ENCODE measurements around the gene ANAPC2. TPM values are rescaled to one million over a fixed set of nuclear protein-coding genes. Genes with fewer than 3 reads are reported as not detected.

The ANAPC2 gene
- polyA plus RNA-seq, 3 donors, result 1.9 to 76.8 (median 2.0) TPM

DNA sequence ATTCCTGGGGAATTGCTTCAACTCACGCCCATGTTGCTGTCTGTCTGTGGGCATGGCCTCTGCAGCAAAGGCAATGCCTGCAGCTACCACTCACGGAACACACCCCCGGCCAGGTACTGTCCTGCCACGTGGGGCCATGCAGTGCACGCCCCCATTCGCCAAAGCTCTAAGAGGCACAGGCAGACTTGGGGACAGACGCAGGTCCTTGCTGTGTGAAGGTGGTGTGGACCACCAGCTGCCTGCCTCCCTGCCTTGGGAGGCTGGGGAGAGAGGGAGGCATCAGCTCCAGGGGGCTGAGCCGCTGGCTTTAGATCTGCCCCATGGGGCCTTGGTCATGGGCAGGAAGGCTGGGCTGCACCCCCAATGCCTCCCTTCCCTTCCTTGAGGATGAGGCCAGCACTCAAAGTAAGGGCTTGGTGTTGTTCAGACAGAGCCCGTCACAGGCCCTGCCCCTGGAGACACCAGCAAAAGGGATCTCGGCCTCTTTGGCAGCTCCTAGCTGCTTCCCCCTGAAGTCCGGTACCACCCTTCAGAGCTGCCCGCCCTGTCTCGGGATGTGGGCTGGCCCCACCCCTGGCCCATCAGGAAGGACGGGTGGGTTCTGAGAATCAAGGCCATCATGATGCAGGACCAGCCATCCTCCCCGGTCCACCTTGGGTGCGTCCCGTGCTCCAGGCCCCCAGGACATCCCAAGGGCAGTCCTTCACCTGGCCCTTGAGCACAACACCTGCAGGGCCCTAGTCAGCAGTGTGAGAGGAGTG is 47.1 kb downstream of the ANAPC2 start:
- peaks cover 48 to 65% (median 50%) of the 10 kb centered on the region in 3 donors for H3K27me3 Mint-ChIP-seq (ENCODE audit: low read depth in 3 of 3)

DNA sequence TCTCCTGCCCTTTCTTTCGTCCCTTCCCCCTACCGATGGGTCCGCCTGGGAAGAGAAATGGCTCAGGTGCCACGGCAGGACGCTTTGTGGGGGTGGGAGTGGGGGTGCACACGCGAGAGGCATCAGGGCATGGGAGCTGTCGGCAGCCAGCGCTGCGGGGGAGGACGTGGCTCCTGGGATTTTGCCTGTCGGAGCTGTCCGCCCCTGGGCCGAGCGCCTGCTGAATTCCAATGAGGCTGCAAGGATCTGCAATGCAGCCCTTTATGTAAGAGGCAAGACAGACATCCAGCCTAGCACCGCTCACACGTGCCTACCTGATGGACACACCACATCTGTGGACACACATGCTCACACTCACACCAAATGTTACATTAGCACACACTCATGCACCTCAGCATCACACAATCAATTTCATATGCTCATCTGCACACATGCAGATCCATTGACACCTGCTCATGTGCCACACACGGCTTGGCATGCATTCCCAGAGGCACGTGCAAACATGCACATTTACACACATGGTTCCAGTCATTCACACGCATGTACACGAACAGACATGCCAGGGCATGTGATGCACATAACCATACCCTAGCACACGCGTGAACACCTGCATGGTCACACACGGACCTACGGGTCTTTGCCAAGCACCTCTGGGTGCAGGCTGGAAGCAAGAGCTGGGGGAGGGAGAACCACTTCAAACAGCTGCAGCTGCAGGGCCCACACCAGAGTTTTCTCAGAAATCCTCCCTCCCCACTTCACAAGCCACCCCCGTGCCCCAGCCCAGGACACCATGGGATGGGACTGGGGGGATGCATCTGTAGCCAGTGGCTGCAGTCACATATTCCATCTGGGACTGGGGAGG is 48.0 kb downstream of the ANAPC2 start:
- peak overlapping the region in 1 of 2 donors; percentile 24 for H3K4me3 Mint-ChIP-seq
- Histone ChIP-seq H3K4me1 (ENCODE audit: control insufficient read depth in 1 of 2, insufficient read depth in 2 of 2, low read length in 2 of 2) (no peaks in the 10 kb centered on the region), H3K36me3 (replicated peaks in 1 of 2; ENCODE audit: control insufficient read depth in 1 of 2, insufficient read depth in 2 of 2, low read length in 2 of 2) (no peaks in the 10 kb centered on the region), H2AFZ (ENCODE audit: insufficient read depth, low read depth, low read length, poor library complexity, severe bottlenecking) (no peak overlapping the region), H3K27me3 (ENCODE audit: control insufficient read depth in 2 of 2, insufficient read depth in 2 of 2, low read length in 2 of 2) (peaks cover 14 to 53% of the 10 kb centered on the region in 2 donors), H3K9ac (ENCODE audit: insufficient read depth, low read length, poor library complexity, severe bottlenecking) (no peak overlapping the region), H3K4me3 (replicated peaks in 1 of 3; ENCODE audit: low read depth in 2 of 3, low read length in 3 of 3) (no peak overlapping the region), H3K4me2 (replicated peaks; ENCODE audit: extremely low read depth, low read length, poor library complexity, severe bottlenecking) (no peak overlapping the region), H3K9me3 (replicated peaks in 1 of 2; ENCODE audit: control insufficient read depth in 1 of 2, insufficient read depth in 1 of 2, low read length in 2 of 2) (peaks cover 0 to 14% of the 10 kb centered on the region in 2 donors), H3K79me2 (ENCODE audit: insufficient read depth, low read length) (no peaks in the 10 kb centered on the region), H3K27ac (ENCODE audit: low read depth in 1 of 2, low read length in 2 of 2) (no peak overlapping the region), H4K20me1 (ENCODE audit: insufficient read depth, low read length) (no peaks in the 10 kb centered on the region)
- WGBS (ENCODE audit: insufficient coverage), result 63% methylated on average over 16 of the region's 26 CpGs
- no peak for DNase-seq
- intact Hi-C loops (cut with micrococcal nuclease), result no loop called here
- H3K27ac Mint-ChIP-seq, result no peak overlapping the region
- H3K9me3 Mint-ChIP-seq, result peaks cover 0 to 7% (median 1%) of the 10 kb centered on the region in 7 donors
- peaks cover 53 to 69% (median 56%) of the 10 kb centered on the region in 3 donors for H3K27me3 Mint-ChIP-seq (ENCODE audit: low read depth in 3 of 3)
- TF ChIP-seq, protein P1, sequence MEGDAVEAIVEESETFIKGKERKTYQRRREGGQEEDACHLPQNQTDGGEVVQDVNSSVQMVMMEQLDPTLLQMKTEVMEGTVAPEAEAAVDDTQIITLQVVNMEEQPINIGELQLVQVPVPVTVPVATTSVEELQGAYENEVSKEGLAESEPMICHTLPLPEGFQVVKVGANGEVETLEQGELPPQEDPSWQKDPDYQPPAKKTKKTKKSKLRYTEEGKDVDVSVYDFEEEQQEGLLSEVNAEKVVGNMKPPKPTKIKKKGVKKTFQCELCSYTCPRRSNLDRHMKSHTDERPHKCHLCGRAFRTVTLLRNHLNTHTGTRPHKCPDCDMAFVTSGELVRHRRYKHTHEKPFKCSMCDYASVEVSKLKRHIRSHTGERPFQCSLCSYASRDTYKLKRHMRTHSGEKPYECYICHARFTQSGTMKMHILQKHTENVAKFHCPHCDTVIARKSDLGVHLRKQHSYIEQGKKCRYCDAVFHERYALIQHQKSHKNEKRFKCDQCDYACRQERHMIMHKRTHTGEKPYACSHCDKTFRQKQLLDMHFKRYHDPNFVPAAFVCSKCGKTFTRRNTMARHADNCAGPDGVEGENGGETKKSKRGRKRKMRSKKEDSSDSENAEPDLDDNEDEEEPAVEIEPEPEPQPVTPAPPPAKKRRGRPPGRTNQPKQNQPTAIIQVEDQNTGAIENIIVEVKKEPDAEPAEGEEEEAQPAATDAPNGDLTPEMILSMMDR (IDR thresholded peaks at IDR 0.05), result no peak
- H3K36me3 Mint-ChIP-seq, result peaks cover 0 to 2% of the 10 kb centered on the region in 2 donors
- H3K4me1 Mint-ChIP-seq, result no peaks in the 10 kb centered on the region

More for the DNA sequence above, 47.1 kb downstream of the ANAPC2 start:
- H3K27me3 ChIP-seq (ENCODE audit: control insufficient read depth in 2 of 2, insufficient read depth in 2 of 2, low read length in 2 of 2), result peaks cover 14 to 47% of the 10 kb centered on the region in 2 donors
- H3K4me2 ChIP-seq (replicated peaks; ENCODE audit: extremely low read depth, low read length, poor library complexity, severe bottlenecking), result no peak overlapping the region
- H3K36me3 Mint-ChIP-seq, result peaks cover 0 to 2% of the 10 kb centered on the region in 2 donors
- no peaks in the 10 kb centered on the region for H3K79me2 ChIP-seq (ENCODE audit: insufficient read depth, low read length)
- 83% methylated on average over 16 of the region's 17 CpGs for WGBS (ENCODE audit: insufficient coverage)
- H3K36me3 ChIP-seq (replicated peaks in 1 of 2; ENCODE audit: control insufficient read depth in 1 of 2, insufficient read depth in 2 of 2, low read length in 2 of 2), result no peaks in the 10 kb centered on the region
- no peak overlapping the region for H3K4me3 Mint-ChIP-seq
- TF ChIP-seq, protein P1 (IDR thresholded peaks at IDR 0.05), result no peak
- H3K4me1 ChIP-seq (ENCODE audit: control insufficient read depth in 1 of 2, insufficient read depth in 2 of 2, low read length in 2 of 2), result no peaks in the 10 kb centered on the region
- peaks cover 0 to 7% (median 1%) of the 10 kb centered on the region in 7 donors for H3K9me3 Mint-ChIP-seq
- no peaks in the 10 kb centered on the region for H3K4me1 Mint-ChIP-seq
- no peak overlapping the region for H3K4me3 ChIP-seq (replicated peaks in 1 of 3; ENCODE audit: low read depth in 2 of 3, low read length in 3 of 3)
- H3K27ac Mint-ChIP-seq, result no peak overlapping the region
- DNase-seq, result no peak
- no peak overlapping the region for H3K27ac ChIP-seq (ENCODE audit: low read depth in 1 of 2, low read length in 2 of 2)
- no peak overlapping the region for H3K9ac ChIP-seq (ENCODE audit: insufficient read depth, low read length, poor library complexity, severe bottlenecking)
- no peaks in the 10 kb centered on the region for H4K20me1 ChIP-seq (ENCODE audit: insufficient read depth, low read length)
- no peak overlapping the region for H2AFZ ChIP-seq (ENCODE audit: insufficient read depth, low read depth, low read length, poor library complexity, severe bottlenecking)
- intact Hi-C loops (cut with micrococcal nuclease), result no loop called here
- peaks cover 0 to 14% of the 10 kb centered on the region in 2 donors for H3K9me3 ChIP-seq (replicated peaks in 1 of 2; ENCODE audit: control insufficient read depth in 1 of 2, insufficient read depth in 1 of 2, low read length in 2 of 2)

All from CD14-positive monocyte (primary cell).